ENCODE measurements around the gene NRROS. TPM values are rescaled to one million over a fixed set of nuclear protein-coding genes. Genes with fewer than 3 reads are reported as not detected.

NRROS gene
- total and polyA plus RNA-seq, 2 experiments from 2014 or later = 0.33 TPM; not detected in 1

DNA sequence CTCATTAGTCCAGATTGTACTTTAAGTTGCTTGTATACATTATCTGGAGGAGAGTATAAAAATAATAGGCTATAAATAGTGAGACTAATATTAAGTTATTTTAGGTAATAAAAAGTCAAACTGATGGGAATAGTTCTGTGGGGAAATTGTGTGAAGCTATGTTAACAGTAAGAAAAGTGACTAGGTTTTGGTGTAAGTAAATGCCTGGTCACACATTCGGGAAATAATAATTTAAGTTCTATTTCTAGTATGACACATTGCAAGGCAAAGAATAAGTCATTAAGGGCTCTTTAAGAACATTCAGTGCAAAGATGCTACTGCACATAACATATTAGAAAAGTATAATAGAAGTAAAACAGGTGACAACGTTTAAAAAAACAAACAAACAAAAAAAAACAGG lies 18.8 kb upstream of the NRROS start:
- no peak for DNase-seq (ENCODE audit: low spot score)
- H3K9me2 ChIP-seq (replicated peaks; ENCODE audit: insufficient read depth) = no peaks in the 10 kb centered on the region
- H3K4me1 ChIP-seq (ENCODE audit: insufficient read depth) = no peaks in the 10 kb centered on the region
- H3K4me2 ChIP-seq = no peak overlapping the region
- 88% methylated on average over 2 of the region's 2 CpGs for WGBS (ENCODE audit: low lambda C conversion rate, missing lambda C conversion rate)
- TF ChIP-seq EZH2phosphoT487 (IDR thresholded peaks at IDR 0.05; ENCODE audit: low read depth, severe bottlenecking, unreplicated experiment) (no peak), EZH2 (IDR thresholded peaks at IDR 0.05; ENCODE audit: borderline replicate concordance) (no peak)
- TF ChIP-seq, protein P1, sequence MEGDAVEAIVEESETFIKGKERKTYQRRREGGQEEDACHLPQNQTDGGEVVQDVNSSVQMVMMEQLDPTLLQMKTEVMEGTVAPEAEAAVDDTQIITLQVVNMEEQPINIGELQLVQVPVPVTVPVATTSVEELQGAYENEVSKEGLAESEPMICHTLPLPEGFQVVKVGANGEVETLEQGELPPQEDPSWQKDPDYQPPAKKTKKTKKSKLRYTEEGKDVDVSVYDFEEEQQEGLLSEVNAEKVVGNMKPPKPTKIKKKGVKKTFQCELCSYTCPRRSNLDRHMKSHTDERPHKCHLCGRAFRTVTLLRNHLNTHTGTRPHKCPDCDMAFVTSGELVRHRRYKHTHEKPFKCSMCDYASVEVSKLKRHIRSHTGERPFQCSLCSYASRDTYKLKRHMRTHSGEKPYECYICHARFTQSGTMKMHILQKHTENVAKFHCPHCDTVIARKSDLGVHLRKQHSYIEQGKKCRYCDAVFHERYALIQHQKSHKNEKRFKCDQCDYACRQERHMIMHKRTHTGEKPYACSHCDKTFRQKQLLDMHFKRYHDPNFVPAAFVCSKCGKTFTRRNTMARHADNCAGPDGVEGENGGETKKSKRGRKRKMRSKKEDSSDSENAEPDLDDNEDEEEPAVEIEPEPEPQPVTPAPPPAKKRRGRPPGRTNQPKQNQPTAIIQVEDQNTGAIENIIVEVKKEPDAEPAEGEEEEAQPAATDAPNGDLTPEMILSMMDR (IDR thresholded peaks at IDR 0.05; ENCODE audit: poor library complexity) = no peak
- no peak overlapping the region for H3K4me3 ChIP-seq
- no peaks in the 10 kb centered on the region for H3K9me3 ChIP-seq (ENCODE audit: low read depth)
- H3K27me3 ChIP-seq = no peaks in the 10 kb centered on the region
- no peaks in the 10 kb centered on the region for H3K79me2 ChIP-seq
- no peaks in the 10 kb centered on the region for H3K36me3 ChIP-seq (replicated peaks; ENCODE audit: insufficient read depth, low read depth)
- no peaks in the 10 kb centered on the region for H4K20me1 ChIP-seq (ENCODE audit: insufficient read depth, poor library complexity, severe bottlenecking)
- no peak overlapping the region for H2AFZ ChIP-seq
- no peak overlapping the region for H3K27ac ChIP-seq

DNA sequence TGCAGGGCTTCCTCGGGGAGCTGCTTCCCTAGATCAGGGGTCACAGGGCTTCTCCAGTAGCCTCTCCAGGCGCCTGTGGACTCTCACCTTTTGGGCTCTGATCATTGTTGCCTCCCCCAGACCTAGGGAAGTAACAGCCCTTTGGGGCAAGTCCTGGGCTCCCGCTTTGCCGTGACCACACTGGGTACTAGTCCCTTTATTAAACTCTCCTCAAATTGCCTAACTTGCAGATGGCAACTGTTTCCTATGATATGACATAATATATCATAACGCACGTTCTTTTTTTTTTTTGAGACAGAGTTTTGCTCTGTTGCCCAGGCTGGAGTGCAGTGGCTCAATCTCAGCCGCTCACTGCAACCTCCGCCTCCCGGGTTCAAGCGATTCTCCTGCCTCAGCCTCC lies 17.9 kb upstream of the NRROS start:
- TF ChIP-seq, protein P1 (IDR thresholded peaks at IDR 0.05; ENCODE audit: poor library complexity) = no peak
- TF ChIP-seq EZH2phosphoT487 (IDR thresholded peaks at IDR 0.05; ENCODE audit: low read depth, severe bottlenecking, unreplicated experiment) = no peak
- TF ChIP-seq EZH2 (IDR thresholded peaks at IDR 0.05; ENCODE audit: borderline replicate concordance) = no peak
- no peaks in the 10 kb centered on the region for H3K9me2 ChIP-seq (replicated peaks; ENCODE audit: insufficient read depth)
- no peak for DNase-seq (ENCODE audit: low spot score)
- H4K20me1 ChIP-seq (ENCODE audit: insufficient read depth, poor library complexity, severe bottlenecking) = no peaks in the 10 kb centered on the region
- no peak overlapping the region for H2AFZ ChIP-seq
- no peak overlapping the region for H3K27ac ChIP-seq
- no peak overlapping the region for H3K4me3 ChIP-seq
- no peaks in the 10 kb centered on the region for H3K4me1 ChIP-seq (ENCODE audit: insufficient read depth)
- no peaks in the 10 kb centered on the region for H3K79me2 ChIP-seq
- WGBS (ENCODE audit: low lambda C conversion rate, missing lambda C conversion rate) = 92% methylated on average over 10 of the region's 10 CpGs
- no peaks in the 10 kb centered on the region for H3K27me3 ChIP-seq
- H3K9me3 ChIP-seq (ENCODE audit: low read depth) = no peaks in the 10 kb centered on the region
- no peak overlapping the region for H3K4me2 ChIP-seq
- H3K36me3 ChIP-seq (replicated peaks; ENCODE audit: insufficient read depth, low read depth) = no peaks in the 10 kb centered on the region

DNA sequence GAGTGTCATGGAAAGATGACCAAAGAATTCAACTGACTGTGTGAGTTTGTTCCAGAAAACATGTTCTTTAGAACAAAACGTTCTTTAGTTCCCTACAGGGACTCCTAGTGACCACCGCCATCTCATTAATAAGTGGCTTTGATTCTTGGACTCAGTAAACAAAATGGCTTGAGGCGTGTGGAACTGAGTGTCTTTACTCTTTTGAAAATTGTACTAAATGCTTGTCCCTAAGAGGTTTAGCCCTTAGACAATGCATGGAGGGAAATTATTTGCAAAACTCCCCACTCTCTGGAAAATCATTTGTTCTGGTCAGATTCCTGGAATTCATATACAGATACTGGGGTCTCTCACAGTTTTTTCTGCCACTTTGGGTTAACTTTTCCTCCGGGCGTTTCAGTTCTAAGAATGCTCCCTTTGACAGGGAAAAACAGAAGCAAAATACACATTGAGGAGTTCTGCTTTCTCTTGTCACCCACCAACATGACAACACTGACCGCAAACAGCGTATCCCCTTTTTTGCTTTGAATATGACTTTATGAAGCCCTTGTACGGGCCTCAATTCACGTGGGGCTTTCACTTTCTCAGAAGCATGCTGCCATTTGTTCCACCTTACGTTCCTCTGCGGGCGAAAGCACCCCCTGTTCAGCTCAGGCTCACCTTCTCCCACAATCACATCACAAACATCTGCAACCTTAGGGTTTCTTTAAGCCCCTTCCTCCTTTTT lies 15.3 kb upstream of the NRROS start:
- no peak overlapping the region for H2AFZ ChIP-seq
- no peak overlapping the region for H3K27ac ChIP-seq
- H3K4me1 ChIP-seq (ENCODE audit: insufficient read depth) = no peaks in the 10 kb centered on the region
- no peaks in the 10 kb centered on the region for H3K9me2 ChIP-seq (replicated peaks; ENCODE audit: insufficient read depth)
- H3K4me2 ChIP-seq = no peak overlapping the region
- H4K20me1 ChIP-seq (ENCODE audit: insufficient read depth, poor library complexity, severe bottlenecking) = no peaks in the 10 kb centered on the region
- H3K9me3 ChIP-seq (ENCODE audit: low read depth) = no peaks in the 10 kb centered on the region
- H3K36me3 ChIP-seq (replicated peaks; ENCODE audit: insufficient read depth, low read depth) = no peaks in the 10 kb centered on the region
- no peak for TF ChIP-seq EZH2phosphoT487 (IDR thresholded peaks at IDR 0.05; ENCODE audit: low read depth, severe bottlenecking, unreplicated experiment)
- TF ChIP-seq, protein P1 (IDR thresholded peaks at IDR 0.05; ENCODE audit: poor library complexity) = no peak
- TF ChIP-seq EZH2 (IDR thresholded peaks at IDR 0.05; ENCODE audit: borderline replicate concordance) = no peak
- no peaks in the 10 kb centered on the region for H3K79me2 ChIP-seq
- no peak for DNase-seq (ENCODE audit: low spot score)
- WGBS (ENCODE audit: low lambda C conversion rate, missing lambda C conversion rate) = 85% methylated on average over 12 of the region's 12 CpGs
- H3K27me3 ChIP-seq = no peaks in the 10 kb centered on the region
- no peak overlapping the region for H3K4me3 ChIP-seq

Measured in hepatocyte (in vitro differentiated cells).